HG02852 (cell line): ENCODE data around the gene CDH4.

Experiments used
- ATAC-seq: cut with Tn5 transposase; IDR thresholded peaks from one replicate; pipeline ENCODE4 v1.9.1; 2021; ENCODE audit warnings: mild to moderate bottlenecking, moderate library complexity; ENCODE audit not compliant: unreplicated experiment

The CDH4 gene

DNA sequence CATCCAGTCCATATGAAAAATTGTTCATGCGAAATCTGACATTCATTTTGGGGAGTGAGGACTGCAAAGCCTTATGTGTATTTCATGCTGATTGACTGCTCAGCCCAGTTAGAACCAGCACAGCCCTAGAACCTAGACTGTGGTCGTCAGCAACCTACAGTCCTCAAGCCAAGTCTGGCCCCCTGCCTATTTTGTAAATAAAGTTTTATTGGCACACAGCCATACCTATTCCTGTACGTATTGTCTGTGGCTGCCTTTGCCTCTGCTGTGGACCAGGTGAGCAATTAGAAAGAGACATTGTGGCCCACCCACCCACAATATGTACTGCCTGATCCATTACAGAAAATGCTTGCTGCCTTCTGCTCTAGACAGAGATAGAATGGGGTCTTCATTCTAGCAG, 422.6 kb downstream of the CDH4 start:
- ATAC-seq = no peak

DNA sequence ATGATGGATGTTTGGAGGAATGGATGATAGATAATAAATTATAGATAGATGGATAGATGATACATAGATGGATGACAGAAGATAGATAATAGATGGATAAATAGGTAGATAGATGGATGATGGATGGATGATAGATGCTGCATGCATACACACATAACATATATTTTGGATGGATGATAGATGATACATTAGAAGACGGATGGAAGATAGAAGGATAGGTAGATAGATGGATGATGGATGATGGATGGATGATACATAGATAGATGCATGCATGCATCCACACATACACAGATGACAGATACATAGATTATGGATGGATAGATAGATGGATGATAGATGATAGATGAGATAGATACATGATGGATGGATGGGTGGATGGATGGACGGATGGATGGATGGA, 425.9 kb downstream of the CDH4 start:
- no peak for ATAC-seq

DNA sequence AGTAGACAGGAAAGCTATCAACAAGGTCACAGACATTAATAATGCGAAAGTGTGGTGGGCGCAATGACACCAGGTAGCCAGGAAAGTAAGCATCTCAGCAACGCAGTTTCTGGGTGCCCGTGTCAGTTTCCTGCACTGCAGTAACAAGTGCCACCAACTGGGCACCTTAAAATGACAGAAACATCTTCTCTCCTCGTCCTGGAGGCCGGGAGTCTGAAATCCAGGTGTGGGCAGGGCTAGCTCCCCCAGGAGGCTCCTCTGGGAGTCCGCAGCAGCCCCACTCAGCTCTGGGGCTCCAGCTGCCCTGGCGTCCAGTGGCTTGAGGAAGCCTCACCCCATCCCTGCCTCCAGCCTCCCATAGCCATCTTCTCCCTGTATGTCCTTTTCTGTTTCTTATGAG, 426.4 kb downstream of the CDH4 start:
- ATAC-seq = no peak

DNA sequence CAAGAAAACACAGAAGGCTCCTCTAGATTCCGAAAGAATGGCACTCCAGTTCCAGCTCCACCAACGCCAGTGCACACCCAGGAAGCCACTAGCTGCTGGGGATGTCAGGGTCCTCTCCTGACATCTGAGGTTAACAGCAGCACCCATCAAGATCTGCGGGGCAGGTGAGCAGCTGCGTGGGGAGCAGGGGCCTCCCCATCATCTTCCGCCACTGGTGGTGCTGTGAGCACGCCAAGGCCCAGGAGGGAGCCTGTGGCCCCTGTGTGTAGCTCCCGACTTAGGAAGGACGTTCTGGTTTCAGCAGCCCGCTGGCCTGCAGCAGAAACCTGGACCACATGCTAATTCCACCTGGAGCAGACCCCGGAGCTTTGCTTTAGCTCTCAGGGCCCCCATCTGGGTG, 427.4 kb downstream of the CDH4 start:
- ATAC-seq = no peak

DNA sequence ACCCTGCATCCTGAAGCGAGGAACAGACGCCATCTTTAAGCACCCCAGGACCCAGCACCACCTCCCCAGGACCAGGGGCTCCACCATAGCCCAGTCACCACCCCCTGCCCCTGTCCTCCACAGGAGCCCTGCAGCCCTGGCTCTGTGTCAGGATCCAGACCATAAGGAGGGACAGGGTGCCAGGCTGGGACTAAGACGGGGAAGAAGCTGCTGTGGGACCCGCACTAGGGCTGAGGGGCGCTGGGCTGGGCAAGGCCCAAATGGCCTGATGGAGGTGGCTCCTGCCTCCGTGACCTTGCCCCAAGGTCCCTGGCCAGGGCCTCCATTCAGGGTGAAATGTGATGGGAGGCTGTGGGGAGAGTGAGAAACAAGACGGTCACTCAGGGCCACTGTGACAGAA, 428.0 kb downstream of the CDH4 start:
- ATAC-seq = no peak

DNA sequence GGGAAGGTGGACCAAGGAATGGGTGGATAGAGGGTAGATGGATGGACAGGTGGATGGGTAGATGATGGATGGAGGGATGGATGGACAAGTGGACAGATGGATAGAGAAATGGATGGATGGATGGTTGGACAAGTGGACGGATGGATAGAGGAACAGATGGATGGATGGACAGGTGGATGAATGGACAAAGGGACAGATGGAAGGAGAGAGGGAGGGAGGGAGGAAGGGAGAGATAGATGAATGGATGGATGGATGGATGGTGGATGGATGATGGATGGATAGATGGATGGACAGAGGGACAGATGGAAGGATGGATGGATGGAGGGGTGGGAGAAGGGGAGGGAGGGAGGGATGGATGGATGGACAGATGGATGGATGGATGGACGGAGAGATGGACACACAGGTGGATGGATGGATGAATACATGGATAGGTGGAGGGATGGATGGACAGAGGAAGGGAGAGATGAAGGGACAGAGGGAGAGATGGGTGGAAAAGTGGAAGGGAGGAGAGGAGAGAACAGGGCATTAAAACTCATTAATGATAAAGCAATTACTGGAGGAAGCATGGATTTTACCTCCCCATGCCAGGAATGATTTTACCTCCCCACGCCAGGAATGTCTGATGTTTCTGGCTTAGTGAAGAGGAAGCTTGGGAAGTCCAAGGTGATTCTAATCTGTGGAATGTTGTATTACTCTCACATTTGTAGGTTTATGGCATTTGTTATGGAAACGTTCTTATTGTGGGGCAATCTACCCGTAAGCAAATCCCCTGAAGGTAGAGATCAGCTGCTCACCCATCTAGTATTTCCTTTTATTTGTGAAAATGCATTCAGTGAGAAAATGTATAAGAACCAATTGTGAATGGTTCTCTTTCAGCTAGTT, 430.3 kb downstream of the CDH4 start:
- no peak for ATAC-seq

DNA sequence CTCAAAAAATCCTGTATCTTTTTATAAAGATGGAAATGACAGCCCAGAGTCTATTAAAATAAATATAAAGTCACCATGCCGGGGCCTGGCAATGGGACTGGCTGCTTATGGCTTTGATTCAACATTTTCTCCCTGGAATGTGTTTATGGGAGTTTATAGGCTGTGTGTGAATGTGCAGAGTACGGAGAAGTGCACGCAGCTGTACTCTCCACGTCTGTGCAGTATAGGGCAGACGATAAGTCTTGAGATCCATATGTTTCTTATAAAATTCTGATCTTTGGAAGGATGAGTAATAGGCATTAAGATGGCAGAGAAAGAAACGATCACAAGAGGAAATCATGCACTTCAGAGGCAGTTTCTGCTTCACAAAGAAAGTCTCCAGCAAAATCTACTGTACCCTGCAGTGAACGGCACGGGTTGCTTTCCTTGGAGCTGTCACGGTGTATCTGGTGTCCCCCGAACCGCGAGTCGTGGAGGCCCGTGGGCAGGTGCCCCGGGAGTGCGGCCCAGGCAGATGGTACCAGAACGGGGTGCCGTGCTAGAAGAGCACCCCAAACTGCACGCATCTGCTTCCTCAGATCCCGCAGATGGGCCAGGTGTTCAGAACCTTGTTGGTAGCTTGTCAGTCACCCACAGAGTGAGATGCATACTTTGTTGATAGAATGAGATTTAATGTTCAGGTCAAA, 431.1 kb downstream of the CDH4 start:
- ATAC-seq = no peak

DNA sequence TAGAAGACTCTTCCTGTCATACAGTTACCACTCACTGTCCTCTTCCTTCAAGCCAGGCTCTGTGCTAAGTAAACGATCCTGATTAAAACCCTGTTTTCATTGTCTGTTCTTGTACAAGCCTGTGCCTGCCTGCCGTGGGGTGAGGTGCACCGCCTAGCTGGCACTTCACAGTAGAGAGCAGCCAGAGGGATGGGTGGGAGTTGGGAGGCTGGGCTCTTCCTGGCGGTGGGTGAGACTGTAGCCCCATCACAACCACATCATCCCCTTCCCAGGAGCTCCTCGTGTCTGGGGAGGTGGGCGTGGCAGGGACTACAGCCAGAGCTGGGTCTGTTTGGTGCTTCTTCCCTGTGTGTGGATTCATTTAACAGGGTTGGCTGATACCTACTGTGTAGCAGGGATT, 431.7 kb downstream of the CDH4 start:
- no peak for ATAC-seq

DNA sequence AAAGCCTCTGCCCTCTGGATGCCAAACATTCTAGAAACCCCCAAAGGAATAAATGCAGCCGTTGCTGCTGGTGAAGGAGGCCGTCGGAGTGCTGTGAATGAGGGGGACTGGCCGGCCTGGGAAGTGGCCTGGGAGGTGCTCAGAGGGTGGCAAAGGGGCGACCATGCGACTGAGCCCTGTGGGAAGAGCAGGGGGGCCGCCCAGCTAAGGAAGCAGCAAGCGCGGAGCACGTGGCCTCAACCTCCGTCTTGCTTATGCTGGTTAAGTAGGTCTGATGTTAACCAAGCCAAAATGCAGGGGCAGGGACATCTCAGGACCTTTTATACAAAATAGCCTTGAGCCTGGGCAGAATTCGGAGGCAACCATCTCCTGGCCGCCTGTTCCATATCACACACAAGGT, 432.1 kb downstream of the CDH4 start:
- ATAC-seq = no peak

DNA sequence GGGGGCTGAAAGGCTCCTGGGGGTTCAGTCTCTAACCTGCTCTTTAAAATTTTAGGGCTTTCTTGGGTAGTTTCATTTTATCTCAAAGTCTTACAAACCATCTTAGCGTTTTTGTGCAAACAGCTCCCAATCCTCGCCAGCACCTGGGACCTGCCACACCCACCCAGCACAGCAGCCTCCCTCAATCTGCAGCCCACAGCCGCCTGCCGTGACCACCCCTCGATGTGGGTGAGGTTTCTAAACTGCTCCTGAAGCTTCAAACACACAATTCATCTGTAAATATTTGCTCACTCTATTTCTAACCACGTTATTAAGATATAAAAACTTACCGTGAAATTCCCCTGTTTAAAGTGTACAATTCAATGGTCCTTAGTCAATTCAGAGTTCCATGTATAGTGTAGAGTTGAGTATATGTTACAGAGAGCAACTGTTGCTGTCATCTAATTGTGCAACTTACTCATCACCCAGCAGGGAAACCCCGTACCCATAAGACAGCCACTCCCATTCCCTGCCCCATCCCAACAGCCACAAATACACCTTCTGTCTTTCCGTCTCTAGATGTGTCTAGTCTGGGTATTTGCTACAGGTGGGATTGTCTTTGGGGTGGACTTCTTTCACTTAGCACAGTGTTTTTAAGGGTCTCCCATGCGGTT, 432.6 kb downstream of the CDH4 start:
- ATAC-seq = no peak

DNA sequence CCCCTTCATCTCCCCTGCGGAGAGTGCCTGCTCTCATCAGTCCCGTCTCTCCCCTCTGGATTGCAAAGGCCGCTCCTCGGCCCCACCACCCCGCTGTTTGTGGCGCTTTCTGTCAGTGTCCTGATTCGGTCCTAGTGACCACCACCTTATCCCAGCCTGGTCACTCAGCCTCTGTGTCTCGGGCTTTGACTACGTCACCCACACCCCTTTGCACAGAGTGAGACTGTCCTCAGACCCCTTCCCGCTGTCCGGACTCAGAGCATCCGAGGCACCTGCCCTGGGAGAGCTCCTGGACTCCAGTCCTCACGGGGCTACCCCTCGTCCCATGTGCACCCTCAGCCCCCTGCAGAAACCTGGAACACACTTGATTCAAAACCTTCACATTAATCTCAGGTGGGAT, 433.4 kb downstream of the CDH4 start:
- no peak for ATAC-seq

DNA sequence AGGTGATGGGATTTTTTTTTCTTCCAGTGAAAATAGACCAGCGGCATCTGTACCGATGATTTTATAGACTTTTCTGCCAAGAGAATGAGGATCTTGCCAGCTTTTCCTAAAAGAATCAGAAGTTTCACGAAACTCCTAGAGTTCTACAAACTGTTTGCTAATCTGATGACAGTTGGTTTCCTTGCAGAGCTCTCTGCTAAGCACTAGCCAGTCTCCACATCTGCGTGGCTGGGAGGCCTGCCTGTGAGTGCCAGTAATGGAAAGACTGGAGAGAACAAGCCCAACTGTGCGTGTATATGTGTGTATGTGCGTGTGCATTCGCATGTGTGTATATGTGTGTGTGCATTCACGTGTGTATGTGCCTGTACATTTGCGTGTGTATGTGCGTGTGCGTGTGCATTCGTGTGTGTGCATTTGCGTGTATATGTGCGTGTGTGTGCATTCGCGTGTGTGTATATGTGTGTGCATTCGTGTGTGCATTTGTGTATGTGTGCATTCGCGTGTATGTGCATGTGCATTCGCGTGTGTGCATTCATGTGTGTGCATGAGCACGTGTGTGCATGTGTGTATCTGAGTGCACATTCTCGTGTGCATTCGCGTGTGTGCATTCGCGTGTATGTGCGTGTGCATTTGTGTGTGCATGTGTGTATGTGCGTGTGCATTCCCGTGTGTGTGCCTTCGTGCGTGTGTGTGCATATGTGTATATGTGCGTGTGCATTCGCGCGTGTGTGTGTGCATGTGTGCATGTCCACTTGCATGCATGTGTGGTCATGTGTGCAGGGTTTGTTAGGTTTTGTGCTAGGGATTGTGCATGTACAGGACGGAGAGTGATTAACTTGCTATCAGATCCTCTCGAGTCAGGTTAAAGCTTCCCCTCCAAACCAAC, 434.2 kb downstream of the CDH4 start:
- ATAC-seq = no peak

DNA sequence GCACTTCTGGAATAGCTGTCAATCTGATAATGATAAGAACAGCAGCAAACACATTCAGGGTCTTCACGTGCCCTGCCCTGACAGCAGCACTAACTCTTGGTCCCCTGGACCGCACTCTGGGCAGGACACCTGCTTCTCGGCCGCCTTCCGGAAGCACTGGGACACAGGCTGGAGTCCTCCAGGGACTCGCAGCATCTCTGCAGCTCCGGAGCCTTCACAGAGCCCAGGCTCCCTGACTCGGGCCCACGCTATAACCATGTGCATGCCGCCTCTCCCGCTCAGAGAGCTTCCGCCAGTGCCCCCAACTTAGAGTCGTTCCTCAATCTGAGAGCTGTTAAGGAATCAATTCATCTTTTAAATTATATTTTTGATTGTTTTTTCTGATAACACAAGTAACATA, 436.4 kb downstream of the CDH4 start:
- ATAC-seq = no peak

DNA sequence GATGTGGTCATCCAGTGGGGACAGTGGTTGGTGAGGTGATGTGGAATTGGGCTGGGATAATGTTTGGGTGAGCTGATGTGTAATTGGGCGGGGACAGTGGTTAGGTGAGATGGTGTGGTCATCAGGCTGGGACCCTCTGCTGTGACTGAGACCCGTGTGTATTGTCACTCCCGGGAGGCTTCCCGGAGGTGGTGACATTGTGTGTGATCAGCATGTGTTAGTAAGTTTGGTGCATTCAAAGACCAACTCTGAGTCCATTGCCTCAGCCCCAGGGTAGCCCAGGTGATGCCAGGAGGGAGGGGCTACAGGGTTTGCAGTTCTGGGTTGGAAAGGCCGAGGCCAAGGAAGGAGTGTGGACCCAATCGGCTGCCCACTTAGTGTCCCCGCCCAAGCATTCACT, 438.1 kb downstream of the CDH4 start:
- ATAC-seq = no peak

DNA sequence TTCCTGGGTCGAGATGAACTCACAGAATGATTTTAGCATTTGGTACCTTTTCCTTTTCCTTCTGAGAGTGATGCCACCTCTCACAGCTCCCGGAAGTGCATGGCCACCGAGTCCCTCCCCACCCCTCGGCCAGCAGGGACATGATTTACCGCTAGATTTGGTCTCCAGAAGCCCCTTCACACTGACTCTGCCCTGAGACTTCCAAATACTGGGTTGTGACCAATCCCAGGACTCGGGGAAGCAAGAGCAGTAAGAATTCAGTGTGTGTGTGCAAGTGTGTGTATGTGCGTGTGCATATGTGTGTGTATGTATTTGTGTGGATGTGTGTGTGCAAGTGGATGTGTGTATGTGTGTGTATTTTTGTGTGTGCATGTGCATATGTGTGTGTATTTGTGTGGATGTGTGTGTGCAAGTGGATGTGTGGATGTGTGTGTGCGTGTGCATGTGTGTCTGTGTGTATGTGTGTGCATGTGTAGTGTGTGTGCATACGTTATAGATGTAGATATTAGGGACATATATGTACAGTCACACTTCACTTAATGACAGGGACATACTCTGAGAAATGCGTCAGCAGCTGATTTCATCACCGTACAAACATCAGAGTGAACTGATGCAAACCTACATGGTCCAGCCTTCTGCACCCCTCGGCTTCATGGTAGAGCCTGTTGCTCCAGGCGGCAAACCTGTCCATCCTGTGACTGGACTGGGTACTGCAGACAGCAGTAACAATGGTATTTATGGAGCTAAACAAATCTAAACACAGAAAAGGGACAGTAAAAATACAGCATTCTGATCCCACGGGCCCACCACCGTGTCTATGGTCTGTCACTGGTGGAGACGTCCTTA, 439.2 kb downstream of the CDH4 start:
- ATAC-seq = no peak

DNA sequence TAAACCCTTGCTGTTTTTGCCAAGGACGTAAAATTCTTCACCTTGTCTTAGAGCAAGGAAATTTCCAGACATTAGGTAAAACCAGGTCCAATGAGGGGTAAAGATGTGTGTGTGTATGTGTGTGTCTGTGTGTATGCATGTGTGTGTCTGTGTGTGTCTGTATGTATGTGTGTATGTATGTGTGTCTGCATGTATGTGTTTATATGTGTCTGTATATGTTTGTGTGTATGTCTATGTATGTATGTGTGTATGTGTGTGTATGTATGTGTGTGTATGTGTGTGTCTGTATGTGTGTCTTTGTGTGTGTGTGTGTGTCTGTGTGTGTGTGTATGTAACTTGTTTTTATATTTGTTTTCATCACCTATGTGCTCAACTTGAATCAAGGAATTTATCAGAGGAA, 439.9 kb downstream of the CDH4 start:
- no peak for ATAC-seq

DNA sequence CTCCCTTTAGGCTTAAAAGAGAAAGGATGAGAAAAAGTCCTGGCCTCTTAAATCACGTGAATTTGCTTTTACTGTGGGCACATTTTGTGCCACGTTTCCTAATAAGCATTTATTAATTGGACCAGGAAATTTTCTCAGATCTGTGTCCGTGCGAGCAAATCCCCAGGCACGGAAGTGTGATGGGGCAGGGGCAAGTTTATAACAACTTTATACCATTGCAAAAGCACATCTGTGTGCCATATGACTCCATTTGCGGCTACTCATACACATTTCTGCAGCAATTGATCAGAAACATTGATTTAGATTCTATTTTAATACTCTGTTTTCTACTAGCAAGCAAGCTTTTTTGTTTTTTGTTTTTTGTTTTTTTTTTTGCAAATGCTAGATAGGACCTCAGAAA, 440.4 kb downstream of the CDH4 start:
- no peak for ATAC-seq

DNA sequence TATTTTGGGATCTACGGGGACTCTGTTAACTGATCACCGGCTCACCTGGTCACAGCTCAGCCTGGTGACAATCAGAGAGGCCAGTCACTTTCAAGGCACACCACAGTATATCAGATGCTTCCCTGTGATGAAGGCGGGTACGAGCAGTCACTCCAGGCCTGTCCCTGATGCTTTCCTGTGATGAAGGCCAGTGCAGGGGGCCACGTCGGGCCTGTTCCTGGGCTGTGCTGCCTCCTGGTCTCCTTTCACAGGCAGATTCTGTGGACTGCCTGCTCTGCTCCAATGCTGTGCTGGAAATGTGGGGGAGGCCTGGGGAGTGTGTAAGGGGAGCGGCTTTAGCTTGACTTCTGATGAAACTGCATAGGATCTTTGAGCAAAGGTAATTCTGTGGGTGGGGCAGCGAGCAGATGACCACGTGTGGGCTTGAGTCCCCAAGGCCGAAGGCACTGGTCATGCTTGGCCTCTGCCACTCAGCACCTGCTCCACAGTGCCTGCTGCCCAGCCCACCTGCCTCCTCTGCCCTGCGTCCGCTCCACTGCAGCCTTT, 441.1 kb downstream of the CDH4 start:
- no peak for ATAC-seq

DNA sequence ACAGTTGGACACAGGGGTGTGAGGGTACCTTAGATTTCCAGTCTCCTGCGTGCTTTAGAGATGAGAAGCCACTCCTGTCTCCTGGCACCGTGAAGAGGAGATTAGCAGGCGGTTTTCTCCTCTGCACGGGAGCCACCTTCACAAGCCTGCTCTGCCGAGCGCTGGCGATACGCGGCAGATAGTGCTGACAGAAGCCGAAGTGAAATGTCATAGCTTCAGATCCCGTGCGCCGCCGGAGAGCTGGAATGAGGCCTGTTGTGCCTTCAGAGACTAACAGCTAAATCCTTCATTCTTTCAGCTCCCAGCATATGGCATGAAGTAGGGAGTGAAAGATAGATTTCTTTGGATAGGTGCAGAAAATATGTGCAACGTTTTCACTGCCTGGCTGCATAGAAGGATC, 442.6 kb downstream of the CDH4 start:
- ATAC-seq = no peak

DNA sequence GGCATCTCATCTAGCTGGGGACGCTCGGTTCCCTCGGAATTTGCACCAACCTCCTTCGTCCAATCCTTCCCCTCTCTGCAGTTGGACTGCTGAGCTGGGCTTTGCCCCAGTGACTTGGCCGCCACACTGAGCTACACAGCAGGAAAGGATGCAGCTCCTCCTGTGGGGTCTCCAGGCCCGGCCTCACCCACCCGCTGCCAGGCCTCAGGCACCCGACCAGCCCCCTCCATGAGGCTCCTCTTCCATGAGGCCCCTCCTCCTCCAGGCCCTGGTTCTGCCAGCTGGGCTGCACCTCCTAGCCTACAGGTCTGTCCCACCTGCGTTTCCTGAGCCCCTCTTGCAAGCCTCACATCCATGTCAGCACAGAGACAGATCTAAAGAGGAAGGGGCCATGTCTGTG, 443.7 kb downstream of the CDH4 start:
- ATAC-seq = no peak
